ENCODE measurements around the gene SNAPIN.
"Not testable (repeated sequence)": the region's sequence is repeated elsewhere in the genome, so short reads cannot be mapped to it uniquely, and the experiment has no call there.

The SNAPIN gene

GRCh38 chr1:153648000-153648643 is 10.4 kb upstream of the SNAPIN start:
- no peak for DNase-seq

DNA sequence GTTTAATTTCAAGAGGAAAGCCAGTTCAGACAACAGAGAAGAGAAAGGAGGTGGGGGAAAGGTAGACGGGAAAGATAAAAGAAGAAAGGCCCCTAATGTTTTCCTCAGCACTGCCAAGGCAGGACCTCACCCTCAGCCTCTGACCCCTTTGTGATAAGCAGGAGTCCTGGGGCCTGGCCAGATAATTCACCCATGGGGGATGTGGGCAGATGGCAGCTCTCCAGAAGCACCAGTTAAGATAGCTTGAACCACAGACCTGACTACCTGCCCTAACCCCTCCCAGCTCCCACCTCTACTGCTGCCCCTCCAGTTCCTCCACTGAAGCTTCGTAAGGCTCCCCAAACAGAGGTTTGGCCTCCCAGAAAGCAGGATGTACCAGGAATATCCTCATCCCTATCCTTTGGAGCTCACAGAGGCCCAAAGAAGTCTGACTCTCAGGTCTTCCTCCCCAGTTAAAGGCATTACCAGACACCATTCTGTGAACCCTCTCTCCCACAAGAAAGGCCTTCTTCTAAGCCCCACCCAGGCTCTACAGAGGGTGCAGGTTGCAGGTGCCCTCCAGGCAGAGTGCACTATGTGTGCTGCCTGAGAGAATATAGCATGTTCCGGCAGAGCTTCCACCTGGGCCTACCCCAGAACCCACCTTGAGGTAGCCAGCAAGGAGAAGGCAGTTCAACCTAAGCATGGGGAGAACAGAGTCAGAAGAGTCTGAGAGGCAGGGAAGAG is 9.2 kb upstream of the SNAPIN start:
- DNase-seq = no peak

GRCh38 chr1:153649863-153650235 is 8.7 kb upstream of the SNAPIN start:
- DNase-seq = no peak

DNA sequence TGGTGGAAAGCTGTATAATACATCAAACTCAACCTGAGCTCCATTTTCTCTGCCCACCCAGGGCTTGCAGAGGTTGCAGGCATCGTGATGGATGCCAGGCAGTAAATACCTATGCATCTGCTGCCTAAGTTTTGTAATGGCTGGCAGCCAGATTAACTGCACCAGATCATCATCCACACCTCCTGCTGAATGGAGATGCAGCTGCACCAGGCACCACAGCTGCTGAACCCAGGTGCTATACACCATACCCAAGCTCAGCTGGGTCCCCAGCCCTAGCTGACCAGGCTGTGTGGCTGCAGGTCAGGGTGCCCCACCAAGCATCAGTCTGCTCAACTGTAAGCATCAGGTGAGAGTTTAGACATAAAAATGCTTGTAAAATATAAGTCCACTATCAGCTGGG is 6.7 kb upstream of the SNAPIN start:
- DNase-seq = no peak

- no peak for DNase-seq
These were observed 5.5 kb upstream of the SNAPIN start for GRCh38 chr1:153652805-153653500.

- DNase-seq = peak in 1 of 3 experiments; percentile 35
These were observed 3.2 kb upstream of the SNAPIN start for GRCh38 chr1:153655333-153655732.

- no peak for DNase-seq
These were observed 652 bp downstream of the SNAPIN start for GRCh38 chr1:153659175-153659534.

DNA sequence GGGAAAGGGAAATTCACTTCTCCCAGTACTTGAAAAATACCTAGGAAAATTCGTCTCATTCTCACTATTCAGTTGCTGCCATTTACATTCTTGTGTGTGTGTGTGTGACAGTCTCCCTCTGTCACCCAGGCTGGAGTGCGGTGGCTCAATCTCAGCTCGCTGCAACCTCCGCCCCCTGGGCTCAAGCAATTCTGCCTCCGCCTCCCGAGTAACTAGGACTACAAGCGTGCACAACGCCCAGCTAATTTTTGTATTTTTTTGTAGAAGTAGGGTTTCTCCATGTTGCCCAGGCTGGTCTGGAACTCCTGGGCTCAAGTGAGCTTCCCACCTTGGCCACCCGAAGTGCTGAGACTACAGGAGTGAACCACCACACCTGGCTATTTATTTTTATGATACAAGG is 1.2 kb downstream of the SNAPIN start:
- DNase-seq = no peak

- peak in 1 of 3 experiments; percentile 49 for DNase-seq
These were observed 2.7 kb downstream of the SNAPIN start for GRCh38 chr1:153661111-153661708.

DNA sequence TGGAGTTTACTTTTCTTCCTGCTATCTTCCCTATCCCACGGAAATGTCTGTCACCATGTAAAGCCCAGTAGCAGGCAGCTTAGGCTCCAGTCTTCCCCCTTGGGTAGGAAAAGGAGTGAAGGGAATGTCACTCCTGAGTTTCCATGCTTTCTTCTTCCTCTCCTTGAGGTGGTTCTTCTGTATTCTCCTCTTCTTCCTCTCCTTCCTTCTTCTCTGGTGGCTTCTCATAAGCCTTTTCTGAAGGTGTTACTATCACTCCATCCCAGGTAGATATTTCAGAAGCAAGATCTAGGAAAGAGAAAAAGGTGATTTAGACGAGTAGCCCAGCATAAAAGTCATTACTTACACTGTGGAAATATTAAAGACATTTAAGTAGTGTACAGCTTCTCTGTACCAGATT is 3.8 kb downstream of the SNAPIN start:
- peak in 1 of 3 experiments; percentile 16 for DNase-seq

GRCh38 chr1:153663211-153663610 is 4.7 kb downstream of the SNAPIN start:
- DNase-seq = no peak

GRCh38 chr1:153667439-153667838 is 8.9 kb downstream of the SNAPIN start:
- no peak for DNase-seq

DNA sequence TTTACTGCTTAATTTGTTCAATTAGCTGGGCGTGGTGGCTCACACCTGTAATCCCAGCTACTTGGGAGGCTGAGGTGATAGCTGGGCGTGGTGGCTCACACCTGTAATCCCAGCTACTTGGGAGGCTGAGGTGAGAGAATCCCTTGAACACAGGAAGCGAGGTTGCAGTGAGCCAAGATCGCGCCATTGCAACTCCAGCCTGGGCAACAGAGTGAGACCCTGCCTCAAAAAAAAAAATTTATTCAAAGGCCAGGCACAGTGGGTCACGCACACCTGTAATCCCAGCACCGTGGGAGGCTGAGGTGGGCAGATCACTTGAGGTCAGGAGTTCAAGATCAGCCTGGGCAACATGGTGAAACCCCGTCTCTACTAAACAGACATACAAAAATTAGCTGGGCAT is 10.2 kb downstream of the SNAPIN start:
- not testable (repeated sequence) for DNase-seq

- DNase-seq = no peak
These were observed 11.1 kb downstream of the SNAPIN start for GRCh38 chr1:153669606-153670005.

- peak in 2 of 3 experiments; percentile 26 to 53 for DNase-seq
These were observed 11.9 kb downstream of the SNAPIN start for GRCh38 chr1:153670257-153670858.

- peak; percentile 99 to 100 (median 100) for DNase-seq
These were observed 12.5 kb downstream of the SNAPIN start, which contains the start of gene ILF2 for GRCh38 chr1:153670859-153671627. TSS of gene ILF2 (minus strand) at chr1:153670993. CDS start at chr1:153670922, 71 bp downstream.

DNA sequence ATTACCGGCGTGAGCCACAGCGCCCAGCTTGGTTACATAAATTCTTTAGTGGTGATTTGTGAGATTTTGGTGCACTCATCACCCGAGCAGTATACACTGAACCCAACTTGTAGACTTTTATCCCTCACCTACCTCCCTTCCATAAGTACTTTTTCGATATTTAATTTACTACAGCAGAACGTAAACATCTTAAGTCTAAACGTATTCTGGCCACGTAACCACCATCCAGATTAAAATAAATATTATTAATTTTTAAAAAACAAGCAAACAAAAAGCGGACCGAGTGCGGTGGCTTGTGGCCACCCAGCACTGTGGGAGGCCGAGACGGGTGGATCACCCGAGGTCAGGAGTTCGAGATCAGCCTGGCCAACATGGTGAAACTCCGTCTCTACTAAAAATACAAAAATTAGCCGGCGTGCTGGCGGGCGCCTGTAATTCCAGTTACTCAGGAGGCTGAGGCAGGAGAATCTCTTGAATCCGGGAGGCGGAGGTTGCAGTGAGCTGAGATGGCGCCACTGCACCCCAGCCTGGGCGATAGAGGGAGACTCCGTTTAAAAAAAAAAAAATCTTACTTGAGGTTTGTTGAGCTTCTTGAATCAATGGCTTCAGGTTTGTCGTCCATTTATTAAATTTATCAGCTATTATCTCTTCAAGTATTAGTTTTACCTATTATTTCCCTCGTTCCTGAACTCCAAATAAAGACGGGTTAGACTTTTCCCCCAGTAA is 13.3 kb downstream of the SNAPIN start:
- DNase-seq = peak in 2 of 3 experiments; percentile 69 to 84

GRCh38 chr1:153673511-153673910 is 15.0 kb downstream of the SNAPIN start:
- DNase-seq = no peak

DNA sequence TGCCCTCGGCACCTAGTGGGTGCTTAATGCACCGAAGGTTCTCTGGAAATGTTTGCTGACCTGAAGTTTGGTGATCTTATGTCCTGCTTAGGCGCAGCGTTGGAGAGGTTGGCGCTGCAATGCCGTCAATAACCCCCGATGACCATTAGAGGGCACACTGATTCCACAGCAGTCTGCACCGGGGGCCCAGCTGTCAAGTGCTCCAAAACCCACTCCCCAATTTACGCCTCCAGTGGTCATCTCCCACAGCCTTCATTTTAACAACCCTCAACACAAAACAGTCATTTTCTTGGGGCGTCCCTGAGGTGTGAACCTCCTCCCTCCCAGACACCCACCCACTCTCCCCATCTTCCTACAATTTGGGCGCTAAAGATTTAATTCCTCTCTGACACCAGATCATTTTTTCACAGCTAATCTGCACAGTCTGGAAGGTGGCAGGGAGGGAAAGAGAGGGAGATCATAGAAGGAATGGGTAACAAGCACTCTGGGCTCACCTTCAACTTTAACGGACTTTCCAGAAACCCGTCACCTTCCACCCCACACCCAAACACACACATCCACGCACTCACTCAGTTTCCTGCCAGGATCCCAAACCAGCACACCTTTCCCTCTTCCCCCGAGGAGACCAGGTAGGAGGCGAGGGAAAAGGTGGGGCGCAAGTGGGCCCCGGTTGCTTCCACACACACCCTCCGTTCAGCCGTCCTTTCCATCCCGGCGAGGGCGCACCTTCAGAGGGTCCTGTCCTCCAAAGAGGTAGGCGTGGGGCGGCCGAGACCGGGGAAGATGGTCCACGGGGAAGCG is 19.4 kb downstream of the SNAPIN start:
- DNase-seq = peak; percentile 31 to 71 (median 65)

DNA sequence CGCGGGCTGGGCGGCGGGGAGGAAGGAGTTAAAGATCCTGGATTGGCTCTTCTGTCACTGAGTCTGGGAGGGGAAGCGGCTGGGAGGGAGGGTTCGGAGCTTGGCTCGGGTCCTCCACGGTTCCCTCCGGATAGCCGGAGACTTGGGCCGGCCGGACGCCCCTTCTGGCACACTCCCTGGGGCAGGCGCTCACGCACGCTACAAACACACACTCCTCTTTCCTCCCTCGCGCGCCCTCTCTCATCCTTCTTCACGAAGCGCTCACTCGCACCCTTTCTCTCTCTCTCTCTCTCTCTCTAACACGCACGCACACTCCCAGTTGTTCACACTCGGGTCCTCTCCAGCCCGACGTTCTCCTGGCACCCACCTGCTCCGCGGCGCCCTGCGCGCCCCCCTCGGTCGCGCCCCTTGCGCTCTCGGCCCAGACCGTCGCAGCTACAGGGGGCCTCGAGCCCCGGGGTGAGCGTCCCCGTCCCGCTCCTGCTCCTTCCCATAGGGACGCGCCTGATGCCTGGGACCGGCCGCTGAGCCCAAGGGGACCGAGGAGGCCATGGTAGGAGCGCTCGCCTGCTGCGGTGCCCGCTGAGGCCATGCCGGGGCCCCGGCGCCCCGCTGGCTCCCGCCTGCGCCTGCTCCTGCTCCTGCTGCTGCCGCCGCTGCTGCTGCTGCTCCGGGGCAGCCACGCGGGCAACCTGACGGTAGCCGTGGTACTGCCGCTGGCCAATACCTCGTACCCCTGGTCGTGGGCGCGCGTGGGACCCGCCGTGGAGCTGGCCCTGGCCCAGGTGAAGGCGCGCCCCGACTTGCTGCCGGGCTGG is 20.2 kb downstream of the SNAPIN start, which contains the start of gene NPR1:
TSS of gene NPR1 (plus strand) at position 170 of the 818 bp plus-strand sequence. CDS start at position 591, 421 bp downstream.
- DNase-seq = peak in 2 of 3 experiments; percentile 62 to 72
